KMS-11 (cell line): Measurements from ENCODE around the gene NPFFR1.

Experiments used
- H2AFZ ChIP-seq: fragments of 200-600 bp; sonication (generic); 2 replicates; pipeline ENCODE4 v1.6.1; 2016; ENCODE audit warnings: antibody characterized with exemption, mixed run types, low read depth
- H3K27ac ChIP-seq: fragments of 200-600 bp; sonication (generic); 2 replicates; pipeline ENCODE4 v1.6.1; 2016; ENCODE audit warnings: mild to moderate bottlenecking, mixed run types
- H3K27me3 ChIP-seq: fragments of 200-600 bp; sonication (generic); 2 replicates; pipeline ENCODE4 v1.6.1; 2017; ENCODE audit warnings: mild to moderate bottlenecking, low read depth, mixed run types, moderate library complexity; ENCODE audit not compliant: insufficient read depth
- H3K36me3 ChIP-seq: fragments of 200-600 bp; sonication (generic); 2 replicates; pipeline ENCODE4 v1.6.1; 2017; ENCODE audit warnings: mild to moderate bottlenecking, mixed run types; ENCODE audit not compliant: insufficient read depth
- H3K4me1 ChIP-seq: fragments of 200-600 bp; sonication (generic); 2 replicates; pipeline ENCODE4 v1.6.1; 2016; ENCODE audit warnings: mild to moderate bottlenecking, low read depth, mixed run types; ENCODE audit not compliant: poor library complexity, severe bottlenecking
- H3K4me2 ChIP-seq: fragments of 200-600 bp; sonication (generic); 2 replicates; pipeline ENCODE4 v1.7.0; 2016; ENCODE audit warnings: mild to moderate bottlenecking, mixed run types
- H3K4me3 ChIP-seq: fragments of 200-600 bp; sonication (generic); IDR thresholded peaks from 2 replicates; pipeline ENCODE4 v1.6.1; 2017; ENCODE audit warnings: low read depth, low read length, mixed read lengths; ENCODE audit not compliant: insufficient read depth
- H3K79me2 ChIP-seq: fragments of 200-600 bp; sonication (generic); 2 replicates; pipeline ENCODE4 v1.6.1; 2016; ENCODE audit warnings: low read depth, mixed run types; ENCODE audit not compliant: insufficient read depth
- H3K9ac ChIP-seq: fragments of 200-600 bp; sonication (generic); 2 replicates; pipeline ENCODE4 v1.6.1; 2016; ENCODE audit warnings: mild to moderate bottlenecking, mixed run types
- H4K20me1 ChIP-seq: fragments of 200-600 bp; sonication (generic); 2 replicates; pipeline ENCODE4 v1.6.1; 2016; ENCODE audit warnings: mild to moderate bottlenecking, mixed run types; ENCODE audit not compliant: insufficient read depth
- CTCF ChIP-seq: fragments of 200-600 bp; sonication (generic); conservative IDR thresholded peaks from 2 replicates; pipeline ENCODE4 v1.6.1; 2017; ENCODE audit warnings: low read depth, mild to moderate bottlenecking, antibody characterized with exemption, low read length, moderate library complexity, mixed read lengths

The NPFFR1 gene

GRCh38 chr10:70306886-70307520, 23.2 kb upstream of the NPFFR1 start:
- no peak overlapping the region for H3K9ac ChIP-seq
- no peak overlapping the region for H3K27ac ChIP-seq
- no peaks in the 10 kb centered on the region for H3K36me3 ChIP-seq
- no peak overlapping the region for H2AFZ ChIP-seq
- no peak for TF ChIP-seq CTCF
- no peak overlapping the region for H3K4me2 ChIP-seq
- no peaks in the 10 kb centered on the region for H3K4me1 ChIP-seq
- H4K20me1 ChIP-seq: no peaks in the 10 kb centered on the region
- no peak overlapping the region for H3K4me3 ChIP-seq
- H3K79me2 ChIP-seq: no peaks in the 10 kb centered on the region
- no peaks in the 10 kb centered on the region for H3K27me3 ChIP-seq

- Histone ChIP-seq H4K20me1 (no peaks in the 10 kb centered on the region), H3K4me1 (no peaks in the 10 kb centered on the region), H3K4me3 (no peak overlapping the region), H3K36me3 (no peaks in the 10 kb centered on the region), H3K27me3 (no peaks in the 10 kb centered on the region), H3K79me2 (no peaks in the 10 kb centered on the region), H3K4me2 (no peak overlapping the region), H3K9ac (no peak overlapping the region), H3K27ac (no peak overlapping the region), H2AFZ (no peak overlapping the region)
- no peak for TF ChIP-seq CTCF
Measured at GRCh38 chr10:70306181-70306705, 22.4 kb upstream of the NPFFR1 start.

GRCh38 chr10:70303730-70304129, 19.9 kb upstream of the NPFFR1 start:
- Histone ChIP-seq H3K27ac (no peak overlapping the region), H3K4me3 (no peak overlapping the region), H3K27me3 (no peaks in the 10 kb centered on the region), H3K79me2 (no peaks in the 10 kb centered on the region), H2AFZ (no peak overlapping the region), H3K4me1 (no peaks in the 10 kb centered on the region), H3K4me2 (no peak overlapping the region), H4K20me1 (no peaks in the 10 kb centered on the region), H3K36me3 (no peaks in the 10 kb centered on the region), H3K9ac (no peak overlapping the region)
- TF ChIP-seq CTCF: no peak

- H3K27ac ChIP-seq: no peak overlapping the region
- H2AFZ ChIP-seq: no peak overlapping the region
- no peaks in the 10 kb centered on the region for H3K4me1 ChIP-seq
- no peak overlapping the region for H3K9ac ChIP-seq
- no peak for TF ChIP-seq CTCF
- no peaks in the 10 kb centered on the region for H3K36me3 ChIP-seq
- no peaks in the 10 kb centered on the region for H3K27me3 ChIP-seq
- no peak overlapping the region for H3K4me2 ChIP-seq
- no peak overlapping the region for H3K4me3 ChIP-seq
- no peaks in the 10 kb centered on the region for H3K79me2 ChIP-seq
- no peaks in the 10 kb centered on the region for H4K20me1 ChIP-seq
Measured at GRCh38 chr10:70302292-70302691, 18.5 kb upstream of the NPFFR1 start.
